ENCODE data around the gene CNOT11. TPM values are rescaled to one million over a fixed set of nuclear protein-coding genes. Genes with fewer than 3 reads are reported as not detected.

The CNOT11 gene
- total and polyA plus RNA-seq, 2 of the 8 experiments (the other 6 are each of a cell fraction or from before 2014, with no cell fraction given), result 41.5 to 54.6 TPM

DNA sequence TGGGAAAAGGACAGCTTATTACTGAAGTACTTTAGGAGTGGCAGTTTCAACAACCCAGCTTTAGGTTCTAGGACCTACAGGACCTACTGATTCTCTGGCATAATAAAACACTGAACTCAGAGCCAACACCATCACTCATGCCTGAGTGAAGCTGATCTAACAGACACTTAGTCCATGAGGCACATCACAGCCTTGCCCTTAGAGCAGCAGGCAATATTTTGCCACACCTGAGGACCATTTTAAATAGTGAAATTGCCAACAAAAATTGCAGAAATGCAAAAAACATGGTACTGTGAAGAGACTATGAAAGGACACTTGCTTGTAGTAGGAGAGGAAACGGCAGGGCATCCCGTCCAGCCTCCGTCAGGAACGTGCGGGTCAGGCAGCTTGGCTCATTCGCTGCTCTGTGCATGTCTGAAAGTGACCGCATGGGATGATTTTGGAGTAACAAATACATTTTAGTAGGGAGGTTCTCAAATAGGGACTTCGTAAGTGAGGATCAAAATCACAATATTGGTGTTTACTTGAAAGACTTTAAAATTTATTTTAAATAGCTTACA is 18.1 kb downstream of the CNOT11 start:
- ChIA-PET POLR2A (ENCODE audit: partially characterized antibody) (interaction anchor here (1.0 to 4.3 kb wide), 3 partner anchors 10 to 26 kb away, joined by 4 to 17 read pairs (median 10); partner anchors contain the start of gene CNOT11), CTCF (ENCODE audit: partially characterized antibody) (interaction anchor here (1.1 to 1.2 kb wide), 2 partner anchors 52 kb away, joined by 3 read pairs; no protein-coding TSS in a partner anchor)
- DNase-seq (ENCODE audit: low read depth in 1 of 2, low spot score in 2 of 2) (no peak), FAIRE-seq (no peak)
- Histone ChIP-seq H3K9me3 (ENCODE audit: insufficient read depth in 2 of 2, low read depth in 1 of 2, low read length in 1 of 2) (no peaks in the 10 kb centered on the region), H3K4me3 (ENCODE audit: extremely low read depth in 1 of 4, insufficient read depth in 2 of 4, low read depth in 3 of 4, low read length in 4 of 4) (no peak overlapping the region), H3K4ac (replicated peaks; ENCODE audit: insufficient read length, low read depth, low read length) (no peak overlapping the region), H2BK120ac (replicated peaks; ENCODE audit: low read depth, low read length) (no peak overlapping the region), H3K23me2 (ENCODE audit: low read depth, low read length) (no peaks in the 10 kb centered on the region), H3K14ac (ENCODE audit: insufficient read length) (no peak overlapping the region), H3K79me2 (ENCODE audit: control insufficient read depth in 1 of 2, insufficient read depth in 2 of 2, low read length in 2 of 2) (no peaks in the 10 kb centered on the region), H4K8ac (ENCODE audit: extremely low read depth, insufficient read depth, low read length) (no peak overlapping the region), H3K4me2 (ENCODE audit: insufficient read depth in 1 of 2, low read depth in 2 of 2, low read length in 2 of 2) (no peak overlapping the region), H4K91ac (replicated peaks; ENCODE audit: insufficient read length, low read length) (no peak overlapping the region), H3K27ac (ENCODE audit: low read depth, low read length) (no peak overlapping the region), H3K27me3 (replicated peaks in 1 of 4; ENCODE audit: control insufficient read depth in 3 of 4, extremely low read depth in 1 of 4, insufficient read depth in 3 of 4, low read length in 3 of 4) (no peaks in the 10 kb centered on the region; a peak in 1 of 7 replicates), H2BK15ac (ENCODE audit: low read length) (no peak overlapping the region), H3K56ac (replicated peaks; ENCODE audit: insufficient read length, low read depth, low read length) (no peak overlapping the region), H3K4me1 (replicated peaks in 1 of 4; ENCODE audit: control insufficient read depth in 3 of 4, insufficient read depth in 4 of 4, low read length in 3 of 4) (peaks cover 0 to under 1% (median 0%) of the 10 kb centered on the region in 4 experiments; a peak in 1 of 7 replicates), H2AK5ac (ENCODE audit: low read depth, low read length) (no peak overlapping the region), H2BK5ac (ENCODE audit: low read depth, low read length) (no peak overlapping the region; the same call in 1 of the 2 replicates), H3K79me1 (ENCODE audit: low read depth, low read length) (no peaks in the 10 kb centered on the region), H2AFZ (ENCODE audit: low read length) (no peak overlapping the region), H3K18ac (ENCODE audit: extremely low read depth, low read length) (no peak overlapping the region), H4K20me1 (replicated peaks in 1 of 2; ENCODE audit: control insufficient read depth in 1 of 2, insufficient read depth in 2 of 2, low read length in 2 of 2) (peaks cover 0 to 1% of the 10 kb centered on the region in 2 experiments), H3K23ac (ENCODE audit: insufficient read length) (no peak overlapping the region), H2BK20ac (ENCODE audit: low read length) (no peak overlapping the region), H4K5ac (ENCODE audit: insufficient read length, low read depth, low read length) (no peak overlapping the region), H3K9ac (replicated peaks in 1 of 4; ENCODE audit: extremely low read depth in 1 of 4, low read depth in 3 of 4, low read length in 3 of 4) (no peak overlapping the region), H2BK12ac (ENCODE audit: low read depth, low read length) (no peak overlapping the region), H3K36me3 (ENCODE audit: control insufficient read depth in 2 of 4, insufficient read depth in 4 of 4, low read length in 3 of 4) (peaks cover 0 to 75% (median 8%) of the 10 kb centered on the region in 4 experiments; a peak in 6 of 8 replicates)
- TF ChIP-seq RNF2 (IDR thresholded peaks at IDR 0.05; ENCODE audit: borderline replicate concordance, low read depth, low read length, missing control alignments, poor library complexity, severe bottlenecking), result no peak
- TF ChIP-seq, protein P1, sequence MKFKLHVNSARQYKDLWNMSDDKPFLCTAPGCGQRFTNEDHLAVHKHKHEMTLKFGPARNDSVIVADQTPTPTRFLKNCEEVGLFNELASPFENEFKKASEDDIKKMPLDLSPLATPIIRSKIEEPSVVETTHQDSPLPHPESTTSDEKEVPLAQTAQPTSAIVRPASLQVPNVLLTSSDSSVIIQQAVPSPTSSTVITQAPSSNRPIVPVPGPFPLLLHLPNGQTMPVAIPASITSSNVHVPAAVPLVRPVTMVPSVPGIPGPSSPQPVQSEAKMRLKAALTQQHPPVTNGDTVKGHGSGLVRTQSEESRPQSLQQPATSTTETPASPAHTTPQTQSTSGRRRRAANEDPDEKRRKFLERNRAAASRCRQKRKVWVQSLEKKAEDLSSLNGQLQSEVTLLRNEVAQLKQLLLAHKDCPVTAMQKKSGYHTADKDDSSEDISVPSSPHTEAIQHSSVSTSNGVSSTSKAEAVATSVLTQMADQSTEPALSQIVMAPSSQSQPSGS (IDR thresholded peaks at IDR 0.05; ENCODE audit: low read length), result no peak
- 94% methylated on average over 8 of the region's 8 CpGs; no CpG with 5 or more reads in 1 of the 2 experiments for WGBS, 2 experiments (ENCODE audit: extremely low coverage in 1 of 2, insufficient coverage in 1 of 2, insufficient read length in 1 of 2, insufficient replicate concordance in 2 of 2, low coverage in 1 of 2, low lambda C conversion rate in 2 of 2, missing lambda C conversion rate in 1 of 2)
